Peyer's patch (tissue), 4 donors: ENCODE measurements around the gene CRY2. TPM values are rescaled to one million over a fixed set of nuclear protein-coding genes. Genes with fewer than 3 reads are reported as not detected.

Source experiments
- DNase-seq, 3 donors: peaks; one replicate each; pipeline ENCODE4 v3.0.0-alpha.2; 2017 to 2019
- H3K27ac ChIP-seq, 4 donors: fragments of 200-600 bp; sonication (generic); one replicate each; pipeline ENCODE4 v1.5.1; 2016 to 2019
- H3K27me3 ChIP-seq, 2 donors: fragments of 200-600 bp; sonication (generic); one replicate each; pipeline ENCODE4 v1.5.1; 2019
- H3K36me3 ChIP-seq, 3 donors: fragments of 200-600 bp; sonication (generic); one replicate each; pipeline ENCODE4 v1.5.1; 2016 to 2019
- H3K4me1 ChIP-seq, 4 donors: fragments of 200-600 bp; sonication (generic); one replicate each; pipeline ENCODE4 v1.5.1; 2016 to 2019
- H3K4me3 ChIP-seq, 4 donors: fragments of 200-600 bp; sonication (generic); 1 replicate in 3 of 4; 2 replicates in 1 of 4; pipeline ENCODE4 v1.5.1; 2016 to 2019; ENCODE audit warnings: mild to moderate bottlenecking in 1 of 4
- H3K9me3 ChIP-seq, 4 donors: fragments of 200-600 bp; sonication (generic); one replicate each; pipeline ENCODE4 v1.5.1; 2016 to 2019; ENCODE audit warnings: mild to moderate bottlenecking in 1 of 4
- POLR2A ChIP-seq, 2 donors: fragments of 450-650 bp; IDR thresholded peaks; one replicate each; pipeline ENCODE4 v1.5.1; 2017; ENCODE audit warnings: antibody characterized with exemption in 2 of 2, mild to moderate bottlenecking in 2 of 2, moderate library complexity in 2 of 2
- total RNA-seq, 4 donors: library from RNA; depleted of rRNA; stranded (reverse); fragments of >200 nt; gene quantifications; one replicate each; pipeline ENCODE4 v1.1.0, GENCODE V29; 2016
- TF ChIP-seq, protein P1 (sequence below), 6 experiments: fragments of 450-650 bp in 4 of 6; fragments of 200-600 bp in 2 of 6; sonication (generic) in 1 of 6; IDR thresholded peaks; one replicate each; pipeline ENCODE4 v1.5.1; 2017 to 2019; ENCODE audit warnings: antibody characterized with exemption in 6 of 6, mild to moderate bottlenecking in 3 of 6, moderate library complexity in 1 of 6

CRY2 gene
- total RNA-seq, 4 donors from 2014 or later = 37.7 to 67.6 (median 66.0) TPM

DNA sequence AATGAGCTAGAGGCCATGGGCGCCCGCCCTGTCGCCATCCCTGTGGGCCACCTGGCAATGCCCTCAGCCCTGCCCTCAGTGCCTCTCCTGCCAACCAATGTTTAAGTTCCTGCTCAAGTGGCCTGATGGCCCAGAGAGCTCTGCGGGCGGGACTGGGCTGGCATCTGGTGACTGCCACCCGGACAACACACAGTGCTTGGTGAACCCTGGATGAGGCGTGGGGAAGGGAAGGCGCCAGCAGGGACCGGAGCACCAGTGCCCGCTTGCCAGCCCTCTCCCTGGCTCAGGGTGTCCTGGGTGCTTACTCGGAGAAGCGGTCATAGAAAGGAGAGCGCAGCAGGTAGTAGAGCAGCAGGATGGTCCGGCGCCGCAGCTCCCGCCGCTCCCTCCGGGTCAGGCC is 66.2 kb downstream of the CRY2 start:
- Histone ChIP-seq H3K4me1 (peaks cover 0 to 15% (median 3%) of the 10 kb centered on the region in 4 donors), H3K4me3 (no peak overlapping the region), H3K27ac (no peak overlapping the region), H3K36me3 (peaks cover 0 to 72% (median 0%) of the 10 kb centered on the region in 3 donors), H3K9me3 (no peaks in the 10 kb centered on the region), H3K27me3 (no peaks in the 10 kb centered on the region)
- TF ChIP-seq, protein P1, sequence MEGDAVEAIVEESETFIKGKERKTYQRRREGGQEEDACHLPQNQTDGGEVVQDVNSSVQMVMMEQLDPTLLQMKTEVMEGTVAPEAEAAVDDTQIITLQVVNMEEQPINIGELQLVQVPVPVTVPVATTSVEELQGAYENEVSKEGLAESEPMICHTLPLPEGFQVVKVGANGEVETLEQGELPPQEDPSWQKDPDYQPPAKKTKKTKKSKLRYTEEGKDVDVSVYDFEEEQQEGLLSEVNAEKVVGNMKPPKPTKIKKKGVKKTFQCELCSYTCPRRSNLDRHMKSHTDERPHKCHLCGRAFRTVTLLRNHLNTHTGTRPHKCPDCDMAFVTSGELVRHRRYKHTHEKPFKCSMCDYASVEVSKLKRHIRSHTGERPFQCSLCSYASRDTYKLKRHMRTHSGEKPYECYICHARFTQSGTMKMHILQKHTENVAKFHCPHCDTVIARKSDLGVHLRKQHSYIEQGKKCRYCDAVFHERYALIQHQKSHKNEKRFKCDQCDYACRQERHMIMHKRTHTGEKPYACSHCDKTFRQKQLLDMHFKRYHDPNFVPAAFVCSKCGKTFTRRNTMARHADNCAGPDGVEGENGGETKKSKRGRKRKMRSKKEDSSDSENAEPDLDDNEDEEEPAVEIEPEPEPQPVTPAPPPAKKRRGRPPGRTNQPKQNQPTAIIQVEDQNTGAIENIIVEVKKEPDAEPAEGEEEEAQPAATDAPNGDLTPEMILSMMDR (IDR thresholded peaks at IDR 0.05) = no peak
- TF ChIP-seq POLR2A (IDR thresholded peaks at IDR 0.05) = no peak
- no peak for DNase-seq

DNA sequence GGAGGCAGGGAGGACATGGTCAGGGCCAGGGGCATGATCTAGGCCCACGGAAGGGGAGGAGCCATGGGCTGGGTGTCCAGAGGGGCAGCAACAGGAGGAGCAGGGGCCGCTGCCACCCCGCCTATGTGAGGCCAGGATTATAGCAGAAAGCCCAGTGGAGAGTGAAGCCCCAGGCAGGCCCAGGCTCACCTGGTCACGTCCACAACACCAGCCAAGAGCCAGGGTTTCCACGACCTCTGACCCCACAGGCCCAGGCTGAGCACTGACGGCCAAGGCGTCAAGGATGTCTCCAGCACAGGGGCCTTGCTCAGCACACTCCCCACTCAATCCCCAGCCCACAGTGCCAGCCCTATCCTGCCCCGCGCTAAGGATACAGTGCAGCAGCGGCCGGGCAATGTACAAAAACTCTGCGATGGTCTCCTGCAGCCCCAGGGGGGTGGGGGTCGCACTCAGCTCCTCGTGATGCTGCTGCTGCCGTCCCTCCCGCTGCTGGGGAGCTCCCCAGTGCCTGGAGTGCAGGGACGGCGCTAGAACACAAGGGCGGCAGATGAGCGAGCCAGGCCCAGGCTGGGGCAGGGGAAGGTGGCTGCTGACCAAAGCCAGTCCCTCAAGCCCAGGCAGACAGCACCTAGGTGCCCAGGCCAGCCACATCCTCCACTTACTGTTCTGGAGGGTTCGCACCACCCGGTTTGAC is 66.8 kb downstream of the CRY2 start:
- Histone ChIP-seq H3K9me3 (no peaks in the 10 kb centered on the region), H3K27me3 (no peaks in the 10 kb centered on the region), H3K27ac (no peak overlapping the region), H3K4me1 (peaks cover 0 to 15% (median 4%) of the 10 kb centered on the region in 4 donors), H3K4me3 (no peak overlapping the region), H3K36me3 (peaks cover 0 to 70% (median 0%) of the 10 kb centered on the region in 3 donors)
- no peak for DNase-seq
- TF ChIP-seq POLR2A (IDR thresholded peaks at IDR 0.05) = no peak
- TF ChIP-seq, protein P1 (IDR thresholded peaks at IDR 0.05) = no peak

DNA sequence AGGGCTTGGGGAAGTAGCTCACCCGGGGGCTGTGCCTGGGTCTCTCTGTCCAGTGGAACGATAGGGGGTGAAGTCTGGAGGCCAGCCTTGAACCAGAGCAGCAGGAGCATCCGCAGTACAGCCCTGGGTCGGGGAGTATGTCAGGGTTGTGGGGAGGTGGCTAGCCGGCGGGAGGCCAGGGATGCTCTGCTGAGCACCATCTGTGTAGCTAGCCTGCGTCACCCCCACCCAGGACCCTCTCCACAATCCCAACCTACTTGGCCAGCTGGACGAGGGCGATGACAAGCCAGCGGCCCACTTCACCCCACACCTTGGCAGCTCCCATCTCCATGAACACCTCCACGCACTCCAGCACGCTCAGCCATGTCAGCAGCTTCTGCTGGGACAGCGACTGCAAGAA is 68.2 kb downstream of the CRY2 start:
- TF ChIP-seq, protein P1 (IDR thresholded peaks at IDR 0.05) = no peak
- no peak for TF ChIP-seq POLR2A (IDR thresholded peaks at IDR 0.05)
- no peak for DNase-seq
- Histone ChIP-seq H3K4me1 (peaks cover 0 to 15% (median 6%) of the 10 kb centered on the region in 4 donors), H3K36me3 (peaks cover 0 to 57% (median 0%) of the 10 kb centered on the region in 3 donors), H3K27me3 (no peaks in the 10 kb centered on the region), H3K9me3 (no peaks in the 10 kb centered on the region), H3K27ac (no peak overlapping the region), H3K4me3 (no peak overlapping the region)

DNA sequence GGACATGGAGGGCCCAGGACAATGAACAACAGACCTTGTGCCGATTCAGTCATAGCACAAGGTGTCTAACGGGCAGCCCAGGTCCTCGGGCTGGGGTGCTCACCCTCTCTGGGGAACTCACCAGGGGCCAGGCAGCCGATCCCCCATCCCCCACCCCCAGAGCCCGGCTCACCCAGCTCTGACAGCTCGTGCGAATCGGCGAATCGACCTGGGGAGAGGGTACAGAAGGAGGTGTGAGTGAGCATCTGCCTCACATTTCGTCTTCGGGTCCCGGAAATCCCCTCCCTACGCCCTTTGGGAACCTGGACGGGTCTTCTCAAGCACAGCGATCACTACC is 70.0 kb downstream of the CRY2 start:
- H3K4me3 ChIP-seq = peak overlapping the region; percentile 75 to 95 (median 81)
- peaks cover 1 to 21% (median 12%) of the 10 kb centered on the region in 4 donors for H3K4me1 ChIP-seq
- no peaks in the 10 kb centered on the region for H3K9me3 ChIP-seq
- H3K27me3 ChIP-seq = peaks cover 0 to 10% of the 10 kb centered on the region in 2 donors
- DNase-seq = no peak
- TF ChIP-seq POLR2A (IDR thresholded peaks at IDR 0.05) = no peak
- TF ChIP-seq, protein P1 (IDR thresholded peaks at IDR 0.05) = no peak
- H3K36me3 ChIP-seq = peaks cover 0 to 39% (median 0%) of the 10 kb centered on the region in 3 donors
- peak overlapping the region; percentile 87 to 97 (median 88) for H3K27ac ChIP-seq

DNA sequence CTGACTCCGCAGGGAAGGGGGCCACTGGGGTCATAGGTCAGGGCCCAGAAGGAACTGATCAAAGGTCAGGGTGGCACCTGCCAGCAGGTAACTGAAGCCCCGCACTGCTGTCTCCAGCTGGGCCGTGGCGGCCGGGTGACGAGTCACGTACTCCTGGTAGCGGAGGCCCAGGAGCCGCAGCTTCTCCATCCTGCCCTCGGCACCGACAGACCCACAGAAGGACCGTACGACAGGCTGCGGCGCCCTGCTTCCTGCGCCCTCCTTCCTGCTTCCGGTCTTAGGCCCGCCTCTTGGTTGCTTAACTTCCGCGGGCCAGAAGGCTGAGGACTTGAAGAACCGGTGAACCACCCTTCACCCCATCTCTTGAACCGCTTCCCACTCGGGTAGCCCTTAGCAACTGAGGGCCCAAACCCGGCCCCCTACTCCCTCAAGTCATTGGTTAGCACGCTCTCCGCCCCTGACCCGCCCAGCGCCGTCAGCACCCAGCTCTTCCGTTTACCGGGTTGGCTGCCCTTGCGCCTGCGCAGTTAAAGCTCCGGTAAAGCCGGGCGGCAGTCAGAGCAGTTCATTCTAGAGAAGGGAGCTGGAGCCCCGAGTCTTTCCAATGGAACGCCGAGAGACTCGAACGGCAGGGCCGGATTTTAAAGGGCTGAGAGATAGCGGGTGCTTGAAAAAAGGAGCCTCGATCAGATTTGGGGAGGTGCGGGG is 70.5 kb downstream of the CRY2 start, which contains the start of gene PEX16:
Gene PEX16, minus strand, starts transcription at position 255 of the 708 bp plus-strand sequence. Its CDS starts 66 bp downstream, at position 189.
- TF ChIP-seq POLR2A (IDR thresholded peaks at IDR 0.05) = peak; percentile 66 to 72
- TF ChIP-seq, protein P1 (IDR thresholded peaks at IDR 0.05) = no peak
- H3K4me3 ChIP-seq = peak within 1 kb of the TSS; percentile 75 to 95 (median 81)
- H3K4me1 ChIP-seq = peaks cover 3 to 27% (median 14%) of the 10 kb centered on the region in 4 donors
- H3K27me3 ChIP-seq = peaks cover 0 to 15% of the 10 kb centered on the region in 2 donors
- peak within 1 kb of the TSS; percentile 87 to 97 (median 88) for H3K27ac ChIP-seq
- peaks cover 0 to 33% (median 0%) of the 10 kb centered on the region in 3 donors for H3K36me3 ChIP-seq
- peak; percentile 90 to 98 (median 95) for DNase-seq
- no peaks in the 10 kb centered on the region for H3K9me3 ChIP-seq
